ENCODE results near the gene ROR2.

The ROR2 gene

GRCh38 chr9:91757782-91758181, 192.2 kb downstream of the ROR2 start:
- H3K4me3 ChIP-seq (ENCODE audit: low read depth, low read length) = no peak overlapping the region

- H3K4me3 ChIP-seq (ENCODE audit: low read depth, low read length) = no peak overlapping the region
Measured at GRCh38 chr9:91756510-91756780, 193.6 kb downstream of the ROR2 start.

- no peak overlapping the region for H3K4me3 ChIP-seq (ENCODE audit: low read depth, low read length)
Measured at GRCh38 chr9:91755761-91756509, 194.1 kb downstream of the ROR2 start.

DNA sequence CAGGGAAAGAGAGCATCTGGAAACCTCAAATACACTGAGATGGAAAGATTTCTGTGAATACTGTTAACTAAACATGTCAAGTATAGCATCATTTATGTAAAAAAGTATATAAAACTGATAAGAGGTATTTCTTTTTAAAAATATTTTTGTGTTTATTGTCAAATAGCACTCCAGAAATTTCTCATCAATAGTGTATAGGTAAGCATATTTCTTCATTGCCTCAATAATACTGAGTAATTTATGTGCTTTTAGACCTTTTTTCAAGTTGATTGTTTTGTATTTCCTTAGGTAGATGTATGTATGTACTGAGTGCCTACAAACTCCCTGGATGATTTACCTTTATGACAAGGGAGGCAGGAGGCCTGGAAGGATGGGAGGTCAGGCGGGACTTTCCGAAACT, 196.3 kb downstream of the ROR2 start:
- H3K4me3 ChIP-seq (ENCODE audit: low read depth, low read length) = no peak overlapping the region

GRCh38 chr9:91751922-91752321, 198.1 kb downstream of the ROR2 start:
- no peak overlapping the region for H3K4me3 ChIP-seq (ENCODE audit: low read depth, low read length)

- H3K4me3 ChIP-seq (ENCODE audit: low read depth, low read length) = no peak overlapping the region
Measured at GRCh38 chr9:91750343-91750742, 199.7 kb downstream of the ROR2 start.

DNA sequence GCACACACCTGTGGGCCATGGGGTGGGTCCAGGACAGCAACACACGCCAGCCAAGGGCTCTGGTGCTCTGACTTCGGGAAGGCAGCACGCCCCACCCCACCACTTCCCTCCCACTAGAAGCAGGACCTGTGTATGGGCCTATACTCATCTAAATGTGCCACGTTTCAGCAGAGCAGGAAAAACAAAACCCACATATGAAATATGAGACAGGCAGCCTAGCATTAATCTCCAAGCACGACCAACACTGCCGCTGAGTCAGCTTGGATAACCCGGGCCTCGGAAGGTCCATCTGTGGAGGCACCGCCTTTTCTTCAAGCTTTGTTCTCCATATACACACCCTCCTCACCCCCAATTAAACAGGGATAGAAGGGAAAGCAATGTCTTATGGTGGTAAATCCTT, 203.1 kb downstream of the ROR2 start:
- no peak overlapping the region for H3K4me3 ChIP-seq (ENCODE audit: low read depth, low read length)

DNA sequence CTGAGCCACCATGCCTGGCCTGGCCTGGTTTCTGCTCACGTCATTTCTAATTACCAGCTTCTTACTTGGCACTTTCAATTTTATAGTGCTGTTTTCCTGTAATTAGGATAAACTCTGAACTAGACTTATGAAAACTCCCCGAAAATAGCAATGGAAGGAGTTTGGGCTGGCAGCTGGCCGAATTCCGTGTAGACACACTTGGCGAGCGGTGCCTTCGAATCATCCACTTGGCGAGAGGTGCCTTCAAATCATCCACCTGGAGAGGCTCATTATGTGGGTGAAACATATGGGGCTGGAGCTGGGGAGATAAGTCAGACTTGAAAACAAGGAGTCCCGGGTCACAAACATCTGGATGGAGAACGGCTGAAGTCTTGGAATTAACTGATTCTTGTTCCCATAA, 203.7 kb downstream of the ROR2 start:
- no peak overlapping the region for H3K4me3 ChIP-seq (ENCODE audit: low read depth, low read length)

GRCh38 chr9:91744114-91744513, 205.9 kb downstream of the ROR2 start:
- no peak overlapping the region for H3K4me3 ChIP-seq (ENCODE audit: low read depth, low read length)

DNA sequence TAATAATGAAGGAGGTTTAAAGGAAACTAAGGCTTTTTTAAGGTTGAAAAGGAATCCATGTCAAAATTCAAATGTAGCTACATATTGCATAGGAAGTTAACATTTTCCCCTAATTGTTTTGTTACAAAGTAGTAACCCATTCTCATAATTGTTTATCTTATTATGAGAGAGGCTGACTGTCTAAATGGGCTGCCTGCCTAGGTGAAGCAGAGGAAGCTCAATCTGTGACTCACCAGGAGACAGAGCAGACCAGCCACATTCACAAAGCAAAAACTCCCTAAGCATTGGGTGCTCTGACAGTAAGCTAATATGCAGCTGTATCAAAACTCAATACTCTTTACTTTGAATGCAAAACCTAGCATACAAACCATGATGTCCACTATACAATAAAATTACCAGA, 208.5 kb downstream of the ROR2 start:
- H3K4me3 ChIP-seq (ENCODE audit: low read depth, low read length) = no peak overlapping the region

- H3K4me3 ChIP-seq (ENCODE audit: low read depth, low read length) = no peak overlapping the region
Measured at GRCh38 chr9:91740701-91741100, 209.3 kb downstream of the ROR2 start.

DNA sequence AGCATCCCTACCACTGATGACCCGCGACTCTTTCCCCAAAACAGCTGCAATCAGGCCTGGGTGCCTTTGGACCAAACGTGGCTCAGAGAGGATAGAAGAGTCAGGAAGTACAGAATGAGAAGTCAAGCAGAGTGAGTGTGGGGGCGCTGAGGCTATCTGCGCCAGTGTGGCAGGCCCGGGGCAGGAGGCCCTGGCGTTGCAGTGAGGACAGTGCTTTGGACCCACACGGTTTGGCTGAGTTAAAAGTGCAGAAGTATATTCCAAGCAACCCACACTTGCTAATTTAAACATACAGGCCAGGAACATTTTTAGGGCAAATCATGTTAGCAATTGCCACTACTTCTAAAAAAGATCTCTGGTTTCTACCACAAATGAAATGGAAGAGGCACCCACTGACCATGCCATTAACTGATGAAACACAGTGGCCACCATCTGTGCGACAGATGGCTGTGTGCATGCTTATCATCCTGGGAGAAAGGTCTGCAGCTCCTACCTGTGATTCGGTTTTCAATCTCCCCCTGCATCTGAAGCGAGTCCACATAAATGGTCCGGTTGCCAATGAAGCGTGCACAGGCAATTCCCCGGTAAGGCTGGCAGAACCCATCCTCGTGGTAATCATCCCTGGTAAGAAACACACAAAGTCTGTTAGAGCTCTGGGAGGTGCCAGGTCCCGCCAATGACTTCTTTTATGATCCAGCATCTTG, 213.0 kb downstream of the ROR2 start:
- no peak overlapping the region for H3K4me3 ChIP-seq (ENCODE audit: low read depth, low read length)

DNA sequence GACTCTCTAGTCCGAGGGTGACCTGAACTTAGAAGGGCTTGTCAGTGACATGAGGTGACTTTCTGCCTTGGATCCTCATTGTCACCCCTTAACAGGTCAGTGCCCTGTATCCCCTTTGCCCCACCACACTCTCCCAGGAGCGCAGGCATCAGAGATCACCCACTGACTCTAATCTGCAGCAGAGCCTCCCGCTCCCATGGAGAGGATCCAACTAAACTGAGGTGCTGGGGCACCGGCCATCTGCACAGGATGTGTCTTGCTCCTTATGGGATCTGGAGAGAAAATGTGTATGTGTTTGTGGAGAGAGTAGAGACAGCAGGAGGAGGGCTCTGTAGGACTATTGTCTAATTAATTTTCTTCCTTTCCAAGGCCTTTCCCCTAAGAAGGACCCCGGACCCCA, 213.7 kb downstream of the ROR2 start:
- no peak overlapping the region for H3K4me3 ChIP-seq (ENCODE audit: low read depth, low read length)

DNA sequence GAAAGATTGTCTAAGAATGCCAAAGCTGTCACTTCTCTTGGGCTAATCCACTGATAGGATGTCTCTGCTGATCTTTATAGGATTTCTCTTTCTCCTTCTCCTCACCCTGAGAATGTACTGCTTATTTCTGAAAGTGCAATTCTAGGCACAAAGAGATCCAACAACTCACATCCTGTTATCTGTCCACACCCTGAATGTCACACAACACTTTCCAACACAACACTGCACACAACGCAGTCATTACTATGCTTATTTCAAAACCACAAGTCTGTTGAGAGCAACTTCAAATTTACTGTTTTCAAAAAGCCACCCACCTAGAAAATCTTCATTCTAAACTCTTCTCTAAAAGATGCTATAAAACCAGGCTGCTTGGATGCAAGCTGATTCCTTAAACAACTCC, 215.0 kb downstream of the ROR2 start:
- no peak overlapping the region for H3K4me3 ChIP-seq (ENCODE audit: low read depth, low read length)

GRCh38 chr9:91734371-91734981, 215.6 kb downstream of the ROR2 start:
- no peak overlapping the region for H3K4me3 ChIP-seq (ENCODE audit: low read depth, low read length)

GRCh38 chr9:91733006-91733624, 216.9 kb downstream of the ROR2 start:
- H3K4me3 ChIP-seq (ENCODE audit: low read depth, low read length) = no peak overlapping the region

- H3K4me3 ChIP-seq (ENCODE audit: low read depth, low read length) = no peak overlapping the region
Measured at GRCh38 chr9:91732187-91733005, 217.6 kb downstream of the ROR2 start.

DNA sequence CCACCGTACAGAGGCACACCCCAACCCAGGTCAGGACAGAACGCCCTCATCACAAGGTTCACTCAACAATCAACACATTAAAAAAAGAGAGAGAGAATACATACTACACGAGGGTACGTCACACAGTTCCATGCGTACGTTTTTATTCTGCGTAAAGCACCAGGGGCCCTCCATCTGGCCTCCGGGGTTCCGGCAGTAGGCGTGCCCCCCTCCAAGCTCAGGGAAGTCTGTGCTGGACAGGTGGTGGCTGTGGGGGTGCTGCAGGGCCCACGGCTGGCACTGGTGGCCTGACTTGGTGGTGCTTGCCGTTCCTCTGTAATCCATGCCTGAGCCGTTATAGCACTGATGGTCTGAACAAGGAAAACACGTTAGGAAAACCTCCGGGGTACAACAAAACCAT, 219.2 kb downstream of the ROR2 start:
- no peak overlapping the region for H3K4me3 ChIP-seq (ENCODE audit: low read depth, low read length)

DNA sequence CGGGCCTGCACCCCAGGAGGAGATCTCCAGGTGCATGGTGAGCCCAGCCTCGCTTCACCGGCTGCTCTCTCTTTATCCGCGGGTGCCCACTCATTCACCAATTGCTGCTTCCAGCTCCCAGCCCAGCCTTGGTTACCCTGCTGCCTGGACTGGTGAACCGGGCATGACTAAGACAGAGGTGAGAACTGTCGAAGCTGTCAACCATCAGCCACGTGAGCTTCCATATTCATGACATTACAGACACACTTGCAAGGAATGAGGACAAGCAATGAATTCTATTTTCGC, 220.5 kb downstream of the ROR2 start:
- H3K4me3 ChIP-seq (ENCODE audit: low read depth, low read length) = no peak overlapping the region

DNA sequence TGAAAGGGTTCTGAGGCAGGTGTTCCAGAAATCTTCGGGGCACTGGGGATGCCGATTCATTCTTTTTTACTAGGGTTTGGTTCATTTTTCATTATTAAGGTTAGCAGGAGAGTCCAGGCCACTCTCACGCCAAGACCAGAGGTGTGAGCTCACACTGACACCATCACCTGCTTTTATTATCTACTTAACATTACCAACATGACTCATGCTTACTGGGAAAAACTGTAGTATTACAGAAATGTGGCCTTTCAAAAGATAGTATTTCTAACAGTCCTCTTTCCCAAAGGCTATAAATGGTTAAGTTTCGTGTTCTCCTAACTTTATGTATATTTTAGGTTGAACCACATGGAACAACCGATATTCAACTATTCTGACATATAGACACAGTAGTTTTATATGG, 222.1 kb downstream of the ROR2 start:
- H3K4me3 ChIP-seq (ENCODE audit: low read depth, low read length) = no peak overlapping the region

DNA sequence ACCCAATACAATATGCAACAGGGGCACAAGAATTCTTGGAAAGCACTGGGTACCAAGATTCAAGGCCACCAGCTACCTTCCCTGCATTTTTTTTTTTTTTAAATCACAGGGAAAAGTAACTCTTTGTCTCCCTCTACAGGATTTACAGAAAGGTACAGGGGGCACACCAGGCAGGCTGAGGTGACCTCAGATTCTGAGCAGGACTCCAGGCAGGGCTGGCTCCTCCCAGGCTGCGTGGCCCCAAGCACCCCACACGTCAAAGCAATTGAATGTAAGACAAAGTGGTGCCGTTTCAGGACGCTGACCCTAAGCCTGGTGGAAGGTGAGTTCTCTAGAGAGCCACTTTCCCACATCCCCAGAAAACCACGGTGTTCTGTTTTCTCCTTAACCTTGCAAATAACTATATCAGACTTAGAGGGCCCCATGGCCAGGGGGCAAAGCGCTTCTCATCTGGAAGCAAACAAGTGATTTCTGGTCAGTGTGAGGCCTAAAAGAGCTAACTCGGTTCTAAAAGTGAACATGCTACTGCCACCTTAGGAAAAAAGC, 222.6 kb downstream of the ROR2 start:
- no peak overlapping the region for H3K4me3 ChIP-seq (ENCODE audit: low read depth, low read length)
